Fibroblast of gingiva (primary cell): Measurements from ENCODE around the gene SP140.
"Not testable (repeated sequence)": the region's sequence is repeated elsewhere in the genome, so short reads cannot be mapped to it uniquely, and the experiment has no call there.

Experiments
- DNase-seq: peaks from one replicate; pipeline ENCODE4 v3.0.0-alpha.2; 2011; ENCODE audit warnings: low read depth

The SP140 gene

GRCh38 chr2:230295192-230295591 lies 69.7 kb downstream of the SP140 start:
- DNase-seq = no peak

DNA sequence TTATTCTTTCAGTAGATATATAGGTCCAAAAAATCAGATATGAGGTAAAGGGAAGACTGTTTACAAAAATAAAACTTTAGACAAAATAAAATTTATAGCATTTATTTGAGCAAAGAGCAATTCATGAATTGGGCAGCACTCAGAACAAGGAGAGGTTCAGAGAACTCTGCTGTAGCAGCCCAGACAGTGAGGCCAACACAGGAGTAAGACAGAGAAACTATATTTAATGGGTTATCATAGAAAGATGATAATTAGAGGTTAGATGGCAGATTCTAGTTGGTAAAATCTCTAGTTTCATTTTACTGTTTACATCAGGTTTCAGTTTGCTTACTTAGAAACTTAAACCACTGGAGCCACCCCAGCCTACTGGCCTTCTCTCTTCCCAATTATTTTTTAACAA lies 71.4 kb downstream of the SP140 start:
- no peak for DNase-seq

GRCh38 chr2:230299618-230300017 lies 74.1 kb downstream of the SP140 start:
- DNase-seq = no peak

DNA sequence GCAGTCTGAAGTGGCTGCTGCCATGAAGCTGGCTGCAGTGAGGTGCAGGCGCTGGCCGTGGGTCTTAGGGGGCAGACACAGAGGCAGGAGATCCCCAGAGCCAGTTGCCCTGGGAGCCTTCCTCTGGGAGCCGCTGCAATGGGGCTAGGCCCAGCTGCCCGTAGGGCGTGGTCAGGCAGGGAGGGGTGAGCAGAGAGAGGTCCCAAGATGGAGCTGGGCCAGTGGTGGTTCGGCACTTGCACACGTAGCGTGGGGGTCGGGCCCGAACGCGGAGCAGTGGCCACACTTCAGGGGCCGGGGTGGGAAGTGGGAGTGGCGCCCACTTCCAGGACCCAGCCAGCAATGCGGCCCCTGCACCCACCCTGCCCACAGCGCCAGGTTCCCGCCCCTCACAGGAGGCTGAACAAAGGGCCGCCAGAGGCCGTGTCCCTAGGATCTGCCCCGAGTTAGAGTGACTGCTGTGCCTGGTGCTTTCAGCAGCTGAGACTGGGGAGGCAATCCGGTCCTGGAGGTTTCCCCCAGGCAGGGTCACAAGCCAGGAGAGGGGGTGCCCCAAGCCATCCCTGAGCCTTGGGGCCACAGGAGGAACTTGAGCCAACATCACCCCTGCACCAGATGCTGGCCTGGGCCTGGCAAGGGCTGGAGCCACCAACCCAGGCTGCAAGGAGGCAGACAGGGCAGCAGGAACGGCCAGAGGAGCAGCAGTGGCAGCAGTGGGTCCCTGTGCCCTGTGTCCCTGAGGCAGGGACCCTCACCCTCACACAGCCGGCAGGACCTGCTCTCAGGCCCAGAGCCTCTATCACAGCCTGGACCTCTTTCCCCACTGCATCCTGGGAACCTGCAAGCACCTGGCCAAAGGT lies 80.1 kb downstream of the SP140 start:
- DNase-seq = no peak

DNA sequence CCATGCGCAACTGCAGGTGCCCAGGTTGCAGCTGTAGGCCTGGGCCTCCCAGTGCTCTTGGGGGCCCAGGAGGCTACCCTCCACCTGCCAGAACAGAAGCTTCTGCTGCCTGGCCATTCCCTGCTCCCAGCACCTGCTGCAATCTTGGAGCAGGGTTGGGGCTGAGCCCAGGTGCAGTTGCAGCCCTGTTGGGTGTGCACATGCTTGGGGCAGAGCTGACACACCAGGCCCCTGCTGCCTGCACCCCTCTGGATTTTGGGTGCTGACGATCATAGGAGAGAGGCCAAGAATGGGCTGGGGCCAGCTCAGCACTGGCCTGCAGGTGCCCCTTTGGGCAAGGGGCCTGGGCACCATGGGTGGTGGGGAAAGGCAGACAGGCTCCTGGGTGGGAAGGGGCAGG lies 80.9 kb downstream of the SP140 start:
- DNase-seq = no peak

DNA sequence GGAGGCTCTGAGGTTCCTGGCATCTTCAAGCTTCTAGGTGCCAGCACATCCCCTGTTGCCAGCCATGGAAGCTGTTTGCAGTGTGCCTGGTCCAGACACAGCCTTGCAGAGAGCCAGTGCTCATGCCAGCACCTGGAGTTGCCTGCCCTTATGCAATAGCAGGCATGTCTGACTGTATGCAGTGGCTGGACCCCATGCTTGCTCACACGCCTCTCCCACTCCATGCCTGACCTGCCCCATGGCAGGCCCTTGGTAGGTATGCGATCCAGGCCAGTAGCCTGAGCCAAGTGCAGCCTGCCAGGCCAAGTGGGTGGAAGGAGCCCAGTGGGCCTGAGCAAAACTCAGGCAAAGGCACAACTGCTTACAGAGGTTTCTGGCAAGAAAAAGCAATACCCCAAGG lies 81.9 kb downstream of the SP140 start:
- no peak for DNase-seq

DNA sequence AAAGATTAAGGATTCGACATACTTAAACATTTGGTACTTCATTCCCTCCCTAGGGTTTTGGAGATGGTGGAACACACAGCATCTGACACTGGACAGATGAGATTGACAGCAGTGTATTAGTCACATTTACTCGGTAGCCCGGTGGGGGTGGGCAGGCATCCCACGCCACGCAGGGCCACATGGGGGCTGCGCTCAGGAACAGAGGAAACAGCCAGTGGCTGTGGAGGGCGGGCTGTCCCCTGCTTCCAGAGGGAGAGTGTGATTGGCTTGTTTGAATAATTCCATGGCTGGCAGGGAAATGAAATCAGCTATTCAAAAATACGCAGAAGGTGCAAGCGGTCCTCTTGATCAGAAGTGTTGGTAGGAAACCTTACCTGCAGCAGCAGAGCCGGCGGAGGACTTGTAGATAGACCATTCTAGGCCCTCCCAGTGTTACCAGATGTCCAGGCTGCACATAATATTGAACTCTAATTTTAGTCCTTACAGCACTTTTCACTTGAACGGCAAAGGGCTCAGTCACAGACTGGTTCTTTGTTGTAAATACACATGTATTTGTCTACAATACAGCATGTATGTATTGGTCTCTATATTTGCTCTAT lies 83.0 kb downstream of the SP140 start:
- no peak for DNase-seq

DNA sequence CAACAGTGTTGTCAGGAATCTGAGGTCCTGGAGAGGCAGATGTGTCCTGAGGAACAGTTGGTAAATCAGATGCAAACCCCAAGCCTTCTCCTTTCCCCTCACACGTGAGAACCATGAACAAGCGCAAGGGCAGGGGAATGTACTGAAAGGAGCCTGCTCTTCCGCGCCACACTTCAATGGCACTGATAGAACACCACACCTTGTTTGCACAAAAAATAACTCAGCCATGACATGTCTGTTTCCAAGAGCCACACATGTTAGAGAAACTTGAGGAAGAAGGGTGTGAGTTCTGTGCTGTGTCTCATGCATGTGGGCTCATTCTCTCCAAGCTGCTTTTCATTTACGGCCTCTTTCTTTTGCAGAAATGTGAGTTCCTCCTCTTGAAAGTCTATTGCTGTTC lies 85.3 kb downstream of the SP140 start:
- not testable (repeated sequence) for DNase-seq

DNA sequence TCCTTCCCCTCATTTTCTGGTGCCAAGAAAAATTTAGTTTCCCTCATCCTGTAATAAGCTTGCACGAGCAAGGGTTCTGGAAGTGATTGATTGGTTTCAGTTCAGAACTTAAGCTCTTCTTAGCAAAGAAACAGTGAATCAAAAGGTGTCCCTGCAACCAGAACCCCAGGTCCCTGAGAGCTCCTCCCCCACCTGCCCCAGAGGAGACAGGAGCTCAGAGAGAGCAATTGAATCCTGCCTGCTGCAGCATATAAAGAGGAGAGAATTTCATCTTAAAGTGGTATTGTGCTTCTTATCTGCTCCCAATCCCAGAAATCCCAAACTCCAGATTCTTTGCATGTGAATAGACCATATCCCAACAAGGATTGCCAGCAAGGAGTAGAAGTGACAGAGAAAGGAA lies 86.1 kb downstream of the SP140 start:
- not testable (repeated sequence) for DNase-seq

DNA sequence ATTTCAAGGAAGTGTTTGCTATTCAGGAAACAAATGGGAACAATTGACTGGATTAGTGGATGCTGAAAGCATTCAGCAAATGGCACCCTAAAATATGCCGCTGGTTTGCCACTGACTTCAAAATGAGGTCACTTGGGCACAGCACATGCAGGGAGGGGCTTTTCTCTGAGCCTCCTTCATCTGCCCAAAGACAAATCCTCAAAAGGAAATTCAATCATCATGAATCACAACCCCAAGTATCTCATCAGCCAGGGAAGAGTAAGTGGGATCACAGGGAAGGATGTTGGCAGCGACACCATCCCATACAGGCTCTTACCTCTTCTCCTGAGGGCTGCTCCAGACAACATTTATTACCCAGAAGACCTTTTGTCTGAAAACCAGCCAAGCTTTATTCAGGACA lies 87.1 kb downstream of the SP140 start:
- no peak for DNase-seq

GRCh38 chr2:230317366-230317765 lies 91.8 kb downstream of the SP140 start:
- no peak for DNase-seq

- DNase-seq = no peak
These were observed 92.9 kb downstream of the SP140 start for GRCh38 chr2:230318190-230319121.

DNA sequence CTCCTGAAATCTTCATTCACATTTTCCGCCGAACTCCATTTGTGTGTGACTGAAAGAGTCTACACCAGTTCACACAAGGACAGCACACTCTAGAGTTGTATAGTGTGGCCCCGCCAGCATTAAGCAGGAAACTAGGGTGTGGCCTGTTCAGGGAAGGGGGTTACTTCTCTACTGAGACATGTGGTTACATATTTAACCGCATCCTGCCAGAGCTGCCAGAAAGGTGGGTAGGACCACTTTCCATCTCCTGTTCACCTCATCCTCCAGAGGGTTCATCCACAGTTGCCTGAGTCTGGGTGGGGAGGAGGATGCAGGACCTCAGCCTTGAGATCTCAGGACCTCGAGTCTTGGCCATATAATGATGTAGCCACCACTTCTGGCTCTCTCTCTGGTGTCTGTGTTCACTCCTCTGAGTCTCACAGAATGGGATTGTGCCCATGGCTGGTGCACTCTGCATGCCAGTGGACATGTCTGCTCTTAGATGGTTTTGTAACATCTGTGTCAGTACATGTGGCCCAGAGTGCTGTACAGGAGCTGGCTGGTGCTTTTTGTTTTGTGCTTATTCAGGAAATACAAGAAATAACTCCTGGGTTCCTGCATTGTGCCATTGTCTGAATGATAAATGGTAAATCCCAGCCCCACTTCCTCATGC lies 93.8 kb downstream of the SP140 start:
- DNase-seq = no peak

GRCh38 chr2:230321031-230321430 lies 95.5 kb downstream of the SP140 start:
- DNase-seq = no peak

GRCh38 chr2:230322561-230323384 lies 97.2 kb downstream of the SP140 start:
- DNase-seq = no peak

DNA sequence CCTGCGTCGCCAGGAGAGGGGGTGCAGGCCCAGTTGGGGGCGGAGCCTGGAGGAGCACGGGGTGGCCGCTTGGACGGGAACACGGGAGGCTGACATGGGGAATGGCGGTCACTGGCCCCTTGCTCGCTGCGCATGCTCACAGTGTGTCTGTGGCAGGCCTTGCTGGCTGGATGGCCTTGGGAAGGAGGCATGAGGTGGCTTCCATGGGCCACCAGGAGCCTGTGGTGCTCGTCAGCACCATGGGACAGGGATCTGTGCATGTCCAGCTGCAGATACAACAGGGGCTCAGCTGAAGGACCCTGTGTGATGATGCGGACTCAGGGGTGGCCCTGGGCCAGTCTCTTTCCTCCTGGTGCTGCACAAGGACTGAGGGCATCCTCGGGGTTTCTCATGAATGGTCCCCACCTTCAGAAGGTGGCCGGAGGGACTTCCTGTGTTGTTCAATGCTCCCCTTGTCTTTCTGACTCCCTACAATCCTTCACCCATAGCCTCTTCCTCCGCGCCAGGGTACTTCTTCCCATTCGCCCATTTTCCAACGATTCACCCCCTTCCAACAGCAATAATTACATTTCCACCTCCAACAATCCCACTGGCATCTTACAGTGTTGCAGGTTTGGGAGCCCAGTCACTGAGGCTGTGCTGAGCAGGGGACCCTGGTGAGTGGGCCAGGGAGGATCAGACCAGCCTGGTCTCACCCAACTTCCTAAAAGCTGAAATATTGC lies 98.0 kb downstream of the SP140 start:
- DNase-seq = no peak

GRCh38 chr2:230324503-230324902 lies 99.0 kb downstream of the SP140 start:
- no peak for DNase-seq

- no peak for DNase-seq
These were observed 100.0 kb downstream of the SP140 start for GRCh38 chr2:230325316-230326243.
